ENCODE data around the gene PAX8.

GRCh38 chr2:113328043-113328442 is 49.3 kb upstream of the PAX8 start:
- TF ChIP-seq CTCF (conservative IDR thresholded peaks at IDR 0.05 in 1 of 2, IDR thresholded peaks at IDR 0.05 in 1 of 2; ENCODE audit: extremely low read depth in 1 of 2, insufficient read depth in 1 of 2, low read depth in 1 of 2, low read length in 2 of 2), result no peak
- TF ChIP-seq EZH2 (IDR thresholded peaks at IDR 0.05; ENCODE audit: borderline replicate concordance, low read length), result no peak
